RCC 7860 (cell line): ENCODE results near the gene OBSCN.

Experiments used
- DNase-seq: peaks from one replicate; pipeline ENCODE4 v3.0.0-alpha.2; 2015; ENCODE audit warnings: low spot score
- FAIRE-seq: peaks from 2 replicates; lab custom pipeline; 2012; peaks lifted over from hg19 to GRCh38; lab: Jason Lieb, UNC

The OBSCN gene

DNA sequence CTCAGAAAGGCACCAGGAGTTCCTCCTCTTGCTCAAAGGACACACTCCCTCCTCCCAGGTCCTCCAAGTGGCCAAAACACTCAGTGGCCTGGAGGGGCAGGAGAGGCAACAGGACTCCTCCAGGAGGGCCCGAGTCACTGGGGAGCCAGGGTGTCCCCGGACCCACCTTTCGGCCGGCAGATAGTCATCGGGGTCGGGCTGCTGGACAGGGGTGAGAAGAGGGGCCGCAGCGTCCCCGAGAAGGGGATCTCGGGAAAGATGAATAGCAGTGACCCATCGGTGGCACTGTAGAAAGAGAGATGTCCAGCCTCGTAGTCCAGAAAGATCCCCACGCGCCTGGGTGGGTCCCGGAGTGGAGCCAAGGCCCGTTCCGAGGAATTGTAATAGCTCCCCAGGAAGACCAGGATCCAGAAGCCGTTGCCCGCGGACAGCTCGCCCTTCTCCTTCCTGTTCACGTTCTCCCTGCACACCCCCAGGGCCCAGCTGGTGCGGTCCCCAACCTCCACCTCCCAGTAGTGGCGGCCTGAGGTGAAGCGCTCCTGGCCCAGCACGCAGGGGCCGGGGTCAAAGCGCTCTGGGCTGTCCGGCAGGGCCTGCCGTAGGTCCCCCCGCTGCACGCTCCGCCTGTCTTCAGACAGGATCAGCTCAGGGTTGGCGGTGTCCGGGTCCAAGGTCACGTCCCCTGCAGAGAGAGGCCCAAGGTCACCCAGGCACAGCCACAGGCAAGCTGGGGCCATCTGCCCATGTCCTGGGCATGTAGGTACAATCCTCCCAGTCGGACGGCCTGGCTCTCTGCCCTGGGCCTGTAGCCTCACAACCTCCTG is 186.9 kb downstream of the OBSCN start:
- no peak for FAIRE-seq
- DNase-seq: no peak

DNA sequence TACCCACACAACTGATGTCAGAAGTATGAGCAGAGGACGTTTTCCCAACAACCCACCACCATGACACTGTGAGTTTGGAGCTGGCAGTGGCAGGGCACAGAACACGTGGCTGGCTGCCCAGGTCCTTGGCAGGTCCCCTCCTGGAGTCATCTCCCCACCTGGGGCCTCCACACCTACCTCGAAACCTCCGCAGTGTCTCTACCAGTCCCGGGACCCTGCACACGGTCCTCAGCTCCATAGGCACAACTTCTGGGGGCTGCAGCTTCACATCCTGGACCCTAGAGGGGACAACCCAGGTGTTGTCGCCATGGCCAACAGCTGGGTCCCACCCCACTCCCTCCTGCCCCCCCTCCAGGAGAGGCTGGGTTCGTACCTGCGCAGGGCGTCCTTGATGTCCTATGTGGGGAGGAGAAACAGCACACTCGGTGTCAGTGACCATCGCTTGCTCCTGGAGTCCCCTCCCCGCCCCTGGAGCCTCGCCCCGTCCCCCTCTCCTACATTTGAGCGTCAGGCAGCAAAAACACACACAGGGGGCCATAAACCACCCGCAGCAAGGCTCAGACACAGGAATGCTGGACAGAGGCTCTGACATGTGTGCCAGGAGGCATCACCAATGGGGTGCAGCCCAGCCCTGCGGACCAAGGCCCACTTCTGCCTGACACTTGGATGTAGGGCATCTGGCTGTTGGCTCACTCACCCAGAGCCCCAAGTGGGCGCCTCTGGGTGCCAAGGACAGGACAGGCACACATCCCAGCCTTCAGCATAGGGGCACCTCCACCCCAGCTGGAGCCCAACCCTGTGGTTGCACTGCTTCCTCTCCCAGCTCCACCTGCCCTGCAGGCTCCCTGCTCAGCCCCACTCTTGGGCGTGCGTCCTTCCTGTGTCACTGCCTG is 189.2 kb downstream of the OBSCN start:
- DNase-seq: no peak
- FAIRE-seq: no peak

DNA sequence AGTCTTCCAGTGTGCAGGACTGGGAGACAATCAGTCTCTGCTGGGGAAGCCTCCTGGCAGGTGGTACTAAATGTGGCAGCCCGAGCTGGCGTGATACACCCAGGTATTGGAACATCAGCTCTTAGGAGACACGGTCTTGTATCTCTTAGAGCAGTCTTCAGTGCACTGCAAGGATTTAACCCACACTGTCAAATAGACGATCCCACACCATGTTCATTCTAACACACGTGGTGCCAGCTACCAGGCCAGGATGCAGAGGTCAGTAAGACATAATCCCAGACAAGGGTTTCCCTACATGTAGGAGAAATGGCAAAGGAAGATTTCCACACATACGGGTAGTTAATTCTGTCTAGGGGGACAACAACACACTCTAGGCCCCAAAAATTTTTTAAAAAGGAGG is 190.1 kb downstream of the OBSCN start:
- FAIRE-seq (no peak), DNase-seq (no peak)

- DNase-seq (no peak), FAIRE-seq (no peak)
These were observed 191.1 kb downstream of the OBSCN start for GRCh38 chr1:228398741-228399461.

GRCh38 chr1:228399531-228400236 is 191.8 kb downstream of the OBSCN start:
- DNase-seq (no peak), FAIRE-seq (no peak)

DNA sequence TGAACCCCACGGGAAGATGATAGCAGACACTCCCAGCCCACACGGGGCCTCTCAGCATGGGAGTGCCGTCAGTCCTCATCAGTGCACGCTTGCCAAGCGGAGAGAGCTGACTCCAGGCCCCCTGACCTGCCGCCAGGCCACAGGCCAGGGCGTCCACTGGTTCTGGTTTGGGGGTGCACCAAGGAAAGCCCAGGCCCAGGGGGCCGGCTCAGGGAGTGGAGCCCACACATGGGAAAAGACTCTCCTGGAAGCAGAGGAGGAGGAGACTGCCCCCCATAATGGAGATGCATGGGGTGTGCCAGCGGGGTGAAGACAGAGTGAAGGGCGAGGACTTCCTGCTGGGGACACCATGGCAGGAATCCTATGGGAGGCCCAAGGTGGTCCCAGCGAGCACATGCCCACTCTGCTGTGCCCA is 192.4 kb downstream of the OBSCN start:
- no peak for DNase-seq
- no peak for FAIRE-seq

GRCh38 chr1:228400692-228401454 is 193.0 kb downstream of the OBSCN start:
- FAIRE-seq (no peak), DNase-seq (no peak)

DNA sequence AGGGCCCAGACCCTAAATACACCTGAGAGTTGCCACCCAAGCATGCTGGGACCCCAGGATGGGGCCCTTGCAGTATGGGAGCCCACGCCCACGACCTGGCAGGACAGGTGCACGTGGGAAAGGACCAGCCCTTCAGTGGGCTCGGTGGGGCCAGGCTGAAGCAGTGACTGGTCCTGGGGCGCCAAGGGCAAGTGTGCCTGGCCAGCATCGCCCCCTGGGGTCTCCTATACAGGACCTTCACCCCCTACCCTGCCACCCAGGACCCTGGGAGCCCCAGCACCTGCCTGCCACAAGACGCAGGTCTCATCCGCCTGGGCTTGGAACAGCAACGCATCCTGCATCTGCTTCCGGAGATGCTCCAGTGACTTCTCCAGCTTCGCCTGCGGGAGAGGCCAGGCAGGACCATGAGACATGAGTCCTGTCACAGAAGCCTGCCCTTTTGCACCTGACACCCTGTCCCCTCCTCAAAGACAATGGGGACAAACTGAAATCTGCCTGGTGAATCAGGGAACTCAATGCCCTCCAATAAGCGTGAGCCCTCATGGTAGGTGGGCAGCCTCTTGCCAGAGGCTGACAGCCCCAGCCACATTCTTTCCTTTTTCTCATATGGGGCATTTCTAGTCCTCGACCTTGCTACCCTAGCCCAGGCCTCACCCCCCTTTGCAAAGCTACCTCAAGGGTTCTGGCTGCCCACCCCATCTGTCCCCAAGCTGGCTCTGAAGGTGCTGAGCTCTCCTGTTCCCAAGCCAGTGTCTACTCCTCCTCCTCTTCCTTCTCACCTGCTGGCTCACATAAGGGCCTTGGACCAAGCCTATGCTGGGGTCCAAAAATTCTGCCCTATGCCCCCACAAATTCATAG is 194.2 kb downstream of the OBSCN start:
- DNase-seq: no peak
- FAIRE-seq: no peak

DNA sequence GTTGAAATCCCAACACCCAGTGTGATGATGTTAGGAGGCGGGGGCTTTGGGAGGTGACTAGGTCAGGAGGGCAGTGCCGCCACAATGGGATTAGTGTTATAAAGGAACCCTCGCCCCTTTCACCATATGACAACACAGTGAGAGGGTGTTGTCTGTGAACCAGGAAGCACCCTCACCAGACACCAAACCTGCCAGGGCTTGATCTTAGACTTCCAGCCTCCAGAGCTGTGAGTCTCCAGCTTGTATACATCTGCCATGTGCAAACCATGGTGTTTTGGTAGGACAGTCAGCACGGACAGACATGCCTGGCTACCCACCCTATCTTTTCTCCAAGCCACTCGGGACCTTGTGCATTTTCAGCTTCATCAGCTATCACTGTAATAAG is 194.8 kb downstream of the OBSCN start:
- DNase-seq (no peak), FAIRE-seq (no peak)

GRCh38 chr1:228403231-228403631 is 195.4 kb downstream of the OBSCN start:
- no peak for FAIRE-seq

GRCh38 chr1:228404107-228404720 is 196.4 kb downstream of the OBSCN start:
- no peak for FAIRE-seq

More at GRCh38 chr1:228403231-228403631, 195.4 kb downstream of the OBSCN start:
- DNase-seq: no peak

GRCh38 chr1:228405200-228405978 is 197.5 kb downstream of the OBSCN start:
- no peak for DNase-seq
- no peak for FAIRE-seq

More at GRCh38 chr1:228404107-228404720, 196.4 kb downstream of the OBSCN start:
- no peak for DNase-seq

- no peak for DNase-seq
- FAIRE-seq: no peak
These were observed 198.1 kb downstream of the OBSCN start for GRCh38 chr1:228405979-228406228.

DNA sequence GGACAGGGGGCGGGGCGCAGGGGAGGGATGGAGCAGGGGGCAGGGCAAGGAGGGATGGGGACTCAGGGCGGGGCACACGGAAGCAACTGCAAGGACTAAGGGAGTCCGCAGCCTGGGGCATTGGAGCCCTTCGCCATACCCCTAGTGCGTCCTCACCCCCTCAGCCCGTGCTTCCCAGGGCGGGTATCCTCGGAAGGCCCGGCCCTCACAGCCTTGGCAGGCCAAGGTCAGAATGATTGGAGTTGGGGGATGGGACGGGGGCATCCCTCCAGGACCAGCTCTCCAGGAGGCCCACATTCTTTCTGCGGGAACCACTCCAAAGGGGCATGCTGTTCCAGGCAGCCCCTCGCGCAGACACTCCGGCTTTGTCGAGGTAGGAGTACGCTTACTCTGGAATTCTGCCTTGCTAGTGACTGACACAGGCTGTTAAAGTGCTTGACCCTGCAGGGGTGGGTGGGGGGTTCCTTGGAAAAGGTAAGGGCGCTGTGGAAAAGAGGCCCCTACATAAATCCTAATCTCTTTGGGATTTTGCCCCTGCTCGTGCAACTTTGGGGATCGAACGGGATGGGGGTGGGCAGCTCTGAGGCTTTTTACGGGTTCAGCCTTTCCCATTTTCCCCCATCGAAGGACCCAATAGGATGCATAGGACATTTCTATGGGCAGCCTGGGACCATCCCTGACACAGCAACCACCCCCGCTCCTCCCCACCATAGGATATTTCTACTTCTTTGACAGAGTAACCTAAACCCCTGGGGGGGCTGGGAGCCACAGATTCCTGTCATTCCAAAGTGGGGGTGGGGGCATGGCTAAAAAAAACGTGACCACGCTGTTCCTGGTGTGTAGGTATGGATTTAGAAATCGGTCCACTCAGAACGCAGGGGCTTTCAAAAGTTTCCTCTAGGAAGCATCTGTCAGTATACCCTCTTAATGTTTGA is 199.5 kb downstream of the OBSCN start:
- no peak for FAIRE-seq
- no peak for DNase-seq

- FAIRE-seq: no peak
- no peak for DNase-seq
These were observed 200.4 kb downstream of the OBSCN start for GRCh38 chr1:228408041-228408868.
